K562 (cell line): ENCODE measurements around the gene RNF223. TPM values are rescaled to one million over a fixed set of nuclear protein-coding genes. Genes with fewer than 3 reads are reported as not detected.

ENCODE experiments used
- ARID1B ChIP-seq: fragments of 450-650 bp; IDR thresholded peaks from 2 replicates; pipeline ENCODE4 v1.6.1; 2016; ENCODE audit warnings: antibody characterized with exemption, mild to moderate bottlenecking, inconsistent platforms
- BRF2 ChIP-seq: IDR thresholded peaks from 3 replicates; pipeline ENCODE4 v1.6.1; 2011; ENCODE audit warnings: borderline replicate concordance, mild to moderate bottlenecking; ENCODE audit not compliant: insufficient read length, insufficient read depth
- CBFB ChIP-seq: sonication (generic); formaldehyde crosslinking; IDR thresholded peaks from 2 replicates; pipeline ENCODE4 v1.4.0; 2020; ENCODE audit warnings: mild to moderate bottlenecking, missing genetic modification reagents
- CHD2 ChIP-seq: IDR thresholded peaks from 2 replicates; pipeline ENCODE4 v1.6.1; 2011; ENCODE audit warnings: low read depth, low read length
- GATAD2B ChIP-seq: fragments of 450-650 bp; IDR thresholded peaks from 2 replicates; pipeline ENCODE4 v1.6.1; 2017; ENCODE audit warnings: mild to moderate bottlenecking, borderline replicate concordance
- HEY1 ChIP-seq: fragments of 250-450 bp; sonication (Bioruptor Pico); IDR thresholded peaks from 2 replicates; pipeline ENCODE4 v1.5.0; 2020; ENCODE audit warnings: mild to moderate bottlenecking, moderate library complexity, borderline replicate concordance
- HMBOX1 ChIP-seq: sonication (generic); IDR thresholded peaks from 2 replicates; pipeline ENCODE4 v1.6.1; 2016
- HNRNPH1 ChIP-seq: fragments of 200-400 bp; formaldehyde crosslinking; optimal IDR thresholded peaks from 2 replicates; pipeline ENCODE3; 2017; ENCODE audit warnings: low read depth, mild to moderate bottlenecking, low read length, moderate library complexity
- HNRNPL ChIP-seq: fragments of 200-400 bp; formaldehyde crosslinking; IDR thresholded peaks from 2 replicates; pipeline ENCODE4 v1.6.1; 2017; ENCODE audit warnings: low read depth, mild to moderate bottlenecking, low read length
- LARP7 ChIP-seq: fragments of 450-650 bp; IDR thresholded peaks from 2 replicates; pipeline ENCODE4 v1.6.1; 2016
- MCM2 ChIP-seq: fragments of 450-650 bp; IDR thresholded peaks from 2 replicates; pipeline ENCODE4 v1.6.1; 2017; ENCODE audit warnings: low read depth, mild to moderate bottlenecking
- MTA2 ChIP-seq: fragments of 450-650 bp; IDR thresholded peaks from 2 replicates; pipeline ENCODE4 v1.6.1; 2016; ENCODE audit warnings: low read depth
- NBN ChIP-seq: fragments of 450-650 bp; IDR thresholded peaks from 2 replicates; pipeline ENCODE4 v1.6.1; 2016; ENCODE audit warnings: low read depth, mild to moderate bottlenecking
- RHOXF2B ChIP-seq: fragments of 250-450 bp; sonication (Bioruptor Pico); conservative IDR thresholded peaks from 2 replicates; pipeline ENCODE4 v1.5.1; 2021
- SNRNP70 ChIP-seq: fragments of 200-400 bp; formaldehyde crosslinking; optimal IDR thresholded peaks from 2 replicates; pipeline ENCODE3; 2017; ENCODE audit warnings: low read depth, low read length
- SREBF1 ChIP-seq: fragments of 150-350 bp; IDR thresholded peaks from 2 replicates; pipeline ENCODE4 v1.6.1; 2014; ENCODE audit warnings: antibody characterized with exemption, low read depth, low read length, borderline replicate concordance
- SREBF2 ChIP-seq: sonication (generic); formaldehyde crosslinking; IDR thresholded peaks from 2 replicates; pipeline ENCODE4 v1.4.0; 2020; ENCODE audit warnings: mild to moderate bottlenecking, missing genetic modification reagents
- SRF ChIP-seq, 2 experiments: fragments of 250-450, 450-650 bp in 1 of 2; sonication (Bioruptor Pico) in 1 of 2; sonication (generic) in 1 of 2; formaldehyde crosslinking; IDR thresholded peaks; 2 replicates each; pipeline versions ENCODE4 v1.5.0 to v1.5.1; 2020 to 2022; ENCODE audit warnings: mild to moderate bottlenecking in 1 of 2, missing genetic modification reagents in 1 of 2
- TEAD2 ChIP-seq: fragments of 450-650 bp; IDR thresholded peaks from 2 replicates; pipeline ENCODE4 v1.6.1; 2016; ENCODE audit warnings: missing genetic modification characterization, control low read depth, missing compliant biosample characterization
- ZBTB33 ChIP-seq: sonication (generic); formaldehyde crosslinking; IDR thresholded peaks from 2 replicates; pipeline ENCODE4 v1.8.1; 2023; ENCODE audit warnings: mild to moderate bottlenecking, missing genetic modification reagents
- ZNF174 ChIP-seq: fragments of 250-450 bp; sonication (Bioruptor Pico); IDR thresholded peaks from 2 replicates; pipeline ENCODE4 v1.4.0; 2020; ENCODE audit warnings: mild to moderate bottlenecking
- ZNF449 ChIP-seq: fragments of 250-450 bp; sonication (Bioruptor Pico); IDR thresholded peaks from 2 replicates; pipeline ENCODE4 v1.8.0; 2022; ENCODE audit warnings: moderate library complexity, mild to moderate bottlenecking, inconsistent platforms
- ZNF584 ChIP-seq: fragments of 200-800 bp; sonication (Bioruptor generic); IDR thresholded peaks from 2 replicates; pipeline ENCODE4 v1.6.1; 2016; ENCODE audit warnings: low read depth, mild to moderate bottlenecking, missing genetic modification characterization, missing compliant biosample characterization
- ZNF766 ChIP-seq: fragments of 200-800 bp; sonication (Bioruptor generic); conservative IDR thresholded peaks from 2 replicates; pipeline ENCODE4 v1.6.1; 2016; ENCODE audit warnings: missing genetic modification characterization, missing compliant biosample characterization
- polyA plus RNA-seq, 8 experiments: library from polyadenylated mRNA; depleted of rRNA in 4 of 8; stranded (reverse) in 5 of 8; unstranded in 3 of 8; fragments of >200 nt; fragmentation: Nextera tagmentation in 2 of 8; fragmentation: Illumina TruSeq in 1 of 8; extraction: Ambion mirVana in 2 of 8; extraction: Trizol in 1 of 8; gene quantifications; 2 replicates each; pipeline versions ENCODE4 v1.2.1 to v1.2.3, GENCODE V29; 2011 to 2014; ENCODE audit warnings: inconsistent platforms in 1 of 8, missing spikeins in 1 of 8
- total RNA-seq, 7 experiments: library from RNA; depleted of rRNA in 6 of 7; stranded (reverse); fragments of >200 nt in 6 of 7; fragmentation: Illumina TruSeq in 2 of 7; extraction: Trizol in 2 of 7; gene quantifications; 2 replicates each; pipeline versions ENCODE4 v1.2.1 to v1.2.3, GENCODE V29; 2011 to 2021; ENCODE audit warnings: low replicate concordance in 1 of 7

The RNF223 gene
- total and polyA plus RNA-seq, 9 of the 15 experiments (the other 6 are each of a cell fraction or from before 2014, with no cell fraction given) = 0.04 to 0.32 TPM; not detected in 7

GRCh38 chr1:1069711-1070676, 4.1 kb downstream of the RNF223 start (continued):
- no peak for TF ChIP-seq ZNF449 (CRISPR knock-in tag)
- TF ChIP-seq HMBOX1 = no peak
- no peak for TF ChIP-seq ARID1B
- no peak for TF ChIP-seq TEAD2 (tag)
- TF ChIP-seq CHD2 = no peak
- TF ChIP-seq SREBF1 = no peak
- TF ChIP-seq MCM2 = no peak
- TF ChIP-seq ZBTB33 (CRISPR knock-in tag) = peak; percentile 5; the same call in 1 of the 2 replicates
- no peak for TF ChIP-seq RHOXF2B
- peak; percentile 85 for TF ChIP-seq CBFB
- no peak for TF ChIP-seq LARP7
- TF ChIP-seq HEY1 = no peak
- TF ChIP-seq SREBF2 (CRISPR knock-in tag) = no peak
- TF ChIP-seq ZNF174 (CRISPR knock-in tag) = no peak
- no peak for TF ChIP-seq NBN
- no peak; the same call in 1 of the 2 replicates for TF ChIP-seq GATAD2B
- no peak for TF ChIP-seq ZNF584
- TF ChIP-seq ZNF766 (CRISPR knock-in tag) = no peak
- no peak for TF ChIP-seq BRF2
- TF ChIP-seq SRF (CRISPR knock-in tag; IDR thresholded peaks at IDR 0.05) = no peak
- no peak for TF ChIP-seq HNRNPL
- no peak for TF ChIP-seq MTA2
- no peak for TF ChIP-seq SNRNP70
- TF ChIP-seq HNRNPH1 = no peak
